Suprapubic skin (tissue), 4 donors: Measurements from ENCODE around the gene ITGA6. TPM values are rescaled to one million over a fixed set of nuclear protein-coding genes. Genes with fewer than 3 reads are reported as not detected.

ENCODE experiments used
- DNase-seq, 2 donors: peaks; one replicate each; pipeline ENCODE4 v3.0.0-alpha.2; 2019; ENCODE audit warnings: low spot score in 2 of 2
- H3K27ac ChIP-seq: fragments of 200-600 bp; sonication (generic); one replicate; pipeline ENCODE4 v1.5.1; 2019
- H3K27me3 ChIP-seq: fragments of 200-600 bp; sonication (generic); one replicate; pipeline ENCODE4 v1.5.1; 2019
- H3K36me3 ChIP-seq: fragments of 200-600 bp; sonication (generic); one replicate; pipeline ENCODE4 v1.5.1; 2019
- H3K4me1 ChIP-seq: fragments of 200-600 bp; sonication (generic); one replicate; pipeline ENCODE4 v1.5.1; 2019
- H3K4me3 ChIP-seq: fragments of 200-600 bp; sonication (generic); one replicate; pipeline ENCODE4 v1.5.1; 2019; ENCODE audit warnings: mild to moderate bottlenecking
- H3K9me3 ChIP-seq: fragments of 200-600 bp; sonication (generic); one replicate; pipeline ENCODE4 v1.5.1; 2019
- CTCF ChIP-seq, 2 donors: fragments of 200-600 bp in 1 of 2; fragments of 450-650 bp in 1 of 2; sonication (generic) in 1 of 2; IDR thresholded peaks; one replicate each; pipeline ENCODE4 v1.5.1; 2016 to 2019; ENCODE audit warnings: antibody characterized with exemption in 2 of 2, mild to moderate bottlenecking in 1 of 2, moderate library complexity in 1 of 2
- EP300 ChIP-seq: sonication (generic); formaldehyde crosslinking; IDR thresholded peaks from one replicate; pipeline ENCODE4 v1.6.1; 2017; ENCODE audit warnings: antibody characterized with exemption
- POLR2A ChIP-seq, 2 donors: fragments of 450-650 bp; IDR thresholded peaks; one replicate each; pipeline ENCODE4 v1.6.1; 2017; ENCODE audit warnings: antibody characterized with exemption in 2 of 2, mild to moderate bottlenecking in 2 of 2, moderate library complexity in 2 of 2
- POLR2AphosphoS5 ChIP-seq, 3 donors: sonication (generic); formaldehyde crosslinking; IDR thresholded peaks; one replicate each; pipeline ENCODE4 v1.6.1; 2017; ENCODE audit warnings: antibody characterized with exemption in 3 of 3
- WGBS: methylation state at CpG from one replicate; pipeline ENCODE4 v1.1.5; 2018; 5-methylcytosine and 5-hydroxymethylcytosine counted together
- total RNA-seq, 4 donors: library from RNA; depleted of rRNA; stranded (reverse); fragments of >200 nt; gene quantifications; one replicate each; pipeline ENCODE4 v1.1.0, GENCODE V29; 2016

ITGA6 gene
- total RNA-seq, 4 donors from 2014 or later: 89.6 to 204 (median 161) TPM

- H3K4me3 ChIP-seq: no peak overlapping the region
- H3K27me3 ChIP-seq: no peaks in the 10 kb centered on the region
- no peak overlapping the region for H3K27ac ChIP-seq
- no peak for TF ChIP-seq CTCF (IDR thresholded peaks at IDR 0.05)
- no peak for TF ChIP-seq POLR2A (IDR thresholded peaks at IDR 0.05)
- no peak for TF ChIP-seq EP300
- TF ChIP-seq POLR2AphosphoS5 (IDR thresholded peaks at IDR 0.05): no peak
- 97% methylated on average over 4 of the region's 4 CpGs for WGBS
- H3K4me1 ChIP-seq: peaks cover 28% of the 10 kb centered on the region
- H3K36me3 ChIP-seq: no peaks in the 10 kb centered on the region
- DNase-seq: no peak
- H3K9me3 ChIP-seq: no peaks in the 10 kb centered on the region
These were observed 21.7 kb upstream of the ITGA6 start for GRCh38 chr2:172405673-172406072.

GRCh38 chr2:172408143-172408766 is 19.1 kb upstream of the ITGA6 start:
- Histone ChIP-seq H3K27ac (peak overlapping the region; percentile 64), H3K9me3 (no peaks in the 10 kb centered on the region), H3K4me3 (no peak overlapping the region), H3K27me3 (no peaks in the 10 kb centered on the region), H3K36me3 (no peaks in the 10 kb centered on the region), H3K4me1 (peaks cover 27% of the 10 kb centered on the region)
- WGBS: 38% methylated on average over 4 of the region's 4 CpGs
- no peak for DNase-seq
- TF ChIP-seq CTCF (IDR thresholded peaks at IDR 0.05): no peak
- no peak for TF ChIP-seq POLR2A (IDR thresholded peaks at IDR 0.05)
- no peak for TF ChIP-seq EP300
- peak in 1 of 3 donors; percentile 28 for TF ChIP-seq POLR2AphosphoS5 (IDR thresholded peaks at IDR 0.05)

- no peaks in the 10 kb centered on the region for H3K27me3 ChIP-seq
- H3K9me3 ChIP-seq: no peaks in the 10 kb centered on the region
- H3K4me3 ChIP-seq: no peak overlapping the region
- H3K4me1 ChIP-seq: peaks cover 23% of the 10 kb centered on the region
- TF ChIP-seq CTCF (IDR thresholded peaks at IDR 0.05) (no peak), POLR2A (IDR thresholded peaks at IDR 0.05) (no peak), POLR2AphosphoS5 (IDR thresholded peaks at IDR 0.05) (no peak), EP300 (no peak)
- WGBS: 28% methylated on average over 1 of the region's 1 CpG
- peak overlapping the region; percentile 64 for H3K27ac ChIP-seq
- H3K36me3 ChIP-seq: no peaks in the 10 kb centered on the region
- DNase-seq: no peak
These were observed 18.3 kb upstream of the ITGA6 start for GRCh38 chr2:172409042-172409441.

- H3K36me3 ChIP-seq: no peaks in the 10 kb centered on the region
- DNase-seq: no peak
- H3K4me3 ChIP-seq: no peak overlapping the region
- H3K27me3 ChIP-seq: no peaks in the 10 kb centered on the region
- WGBS: 60% methylated on average over 5 of the region's 5 CpGs
- TF ChIP-seq EP300: no peak
- TF ChIP-seq POLR2AphosphoS5 (IDR thresholded peaks at IDR 0.05): no peak
- TF ChIP-seq POLR2A (IDR thresholded peaks at IDR 0.05): no peak
- no peak for TF ChIP-seq CTCF (IDR thresholded peaks at IDR 0.05)
- H3K4me1 ChIP-seq: peaks cover 15% of the 10 kb centered on the region
- no peaks in the 10 kb centered on the region for H3K9me3 ChIP-seq
- no peak overlapping the region for H3K27ac ChIP-seq
These were observed 14.3 kb upstream of the ITGA6 start for GRCh38 chr2:172412984-172413492.

- 70% methylated on average over 4 of the region's 4 CpGs for WGBS
- no peak overlapping the region for H3K4me3 ChIP-seq
- no peaks in the 10 kb centered on the region for H3K27me3 ChIP-seq
- H3K9me3 ChIP-seq: no peaks in the 10 kb centered on the region
- no peaks in the 10 kb centered on the region for H3K4me1 ChIP-seq
- no peak overlapping the region for H3K27ac ChIP-seq
- no peak for DNase-seq
- no peaks in the 10 kb centered on the region for H3K36me3 ChIP-seq
- TF ChIP-seq EP300 (no peak), CTCF (IDR thresholded peaks at IDR 0.05) (no peak), POLR2AphosphoS5 (IDR thresholded peaks at IDR 0.05) (no peak), POLR2A (IDR thresholded peaks at IDR 0.05) (no peak)
These were observed 12.1 kb upstream of the ITGA6 start for GRCh38 chr2:172415157-172415864.
